DOHH2 (cell line): ENCODE data around the gene TARP.

Experiments used
- H3F3A ChIP-seq: fragments of 200-600 bp; sonication (generic), shearing (Covaris generic); 2 replicates; pipeline ENCODE4 v1.6.0; 2016; ENCODE audit warnings: antibody characterized with exemption, mild to moderate bottlenecking; ENCODE audit not compliant: control insufficient read depth, insufficient read depth
- H3K27ac ChIP-seq: fragments of 200-600 bp; sonication (generic); 2 replicates; pipeline ENCODE4 v1.5.1; 2014; ENCODE audit warnings: low read depth, mild to moderate bottlenecking, low read length, moderate library complexity
- H3K27me3 ChIP-seq: fragments of 200-600 bp; sonication (generic); 2 replicates; pipeline ENCODE4 v1.6.1; 2014; ENCODE audit warnings: mild to moderate bottlenecking, low read length, mixed read lengths; ENCODE audit not compliant: control insufficient read depth
- H3K36me3 ChIP-seq: fragments of 200-600 bp; sonication (generic); 2 replicates; pipeline ENCODE4 v1.6.1; 2014; ENCODE audit warnings: mild to moderate bottlenecking, low read length, moderate library complexity, mixed read lengths; ENCODE audit not compliant: control insufficient read depth
- H3K4me1 ChIP-seq: fragments of 200-600 bp; sonication (generic); 2 replicates; pipeline ENCODE4 v1.6.1; 2014; ENCODE audit warnings: mild to moderate bottlenecking, low read length, mixed read lengths; ENCODE audit not compliant: control insufficient read depth
- H3K4me2 ChIP-seq: fragments of 200-600 bp; sonication (generic); 2 replicates; pipeline ENCODE4 v1.6.0; 2014; ENCODE audit warnings: mild to moderate bottlenecking, low read length, moderate library complexity
- H3K4me3 ChIP-seq: fragments of 200-600 bp; sonication (generic); 2 replicates; pipeline ENCODE4 v1.5.1; 2014; ENCODE audit warnings: mild to moderate bottlenecking, low read length, mixed read lengths
- H3K79me2 ChIP-seq: fragments of 200-600 bp; sonication (generic); 2 replicates; pipeline ENCODE4 v1.6.1; 2014; ENCODE audit warnings: mild to moderate bottlenecking, low read length, mixed read lengths; ENCODE audit not compliant: control insufficient read depth
- H3K9me2 ChIP-seq: fragments of 200-600 bp; sonication (generic); replicated peaks from 2 replicates; pipeline ENCODE4 v1.6.1; 2014; ENCODE audit warnings: mild to moderate bottlenecking, low read length, mixed read lengths; ENCODE audit not compliant: control insufficient read depth
- H3K9me3 ChIP-seq: fragments of 200-600 bp; sonication (generic); 2 replicates; pipeline ENCODE4 v1.6.1; 2014; ENCODE audit warnings: antibody characterized with exemption, low read length, mixed read lengths; ENCODE audit not compliant: control insufficient read depth, insufficient read depth
- H4K20me1 ChIP-seq: fragments of 200-600 bp; sonication (generic); 2 replicates; pipeline ENCODE4 v1.6.0; 2014; ENCODE audit warnings: low read depth, mild to moderate bottlenecking, antibody characterized with exemption, low read length, moderate library complexity; ENCODE audit not compliant: control insufficient read depth, insufficient read depth
- CTCF ChIP-seq: fragments of 200-600 bp; sonication (generic); IDR thresholded peaks from one replicate; pipeline ENCODE4 v1.5.1; 2014; ENCODE audit warnings: antibody characterized with exemption, mild to moderate bottlenecking, low read depth, low read length; ENCODE audit not compliant: poor library complexity, severe bottlenecking
- EZH2phosphoT487 ChIP-seq: fragments of 200-600 bp; sonication (generic); IDR thresholded peaks from 2 replicates; pipeline ENCODE4 v1.6.1; 2017; ENCODE audit warnings: borderline replicate concordance, mild to moderate bottlenecking, antibody characterized with exemption, low read length, moderate library complexity, mixed read lengths

The TARP gene

GRCh38 chr7:38312821-38313220, 39.4 kb upstream of the TARP start:
- Histone ChIP-seq H3K9me2 (no peaks in the 10 kb centered on the region), H3K27me3 (peaks cover 17% of the 10 kb centered on the region), H3K4me2 (no peak overlapping the region), H4K20me1 (no peaks in the 10 kb centered on the region), H3K36me3 (no peaks in the 10 kb centered on the region), H3K4me1 (no peaks in the 10 kb centered on the region), H3K79me2 (no peaks in the 10 kb centered on the region), H3K27ac (no peak overlapping the region), H3K9me3 (no peaks in the 10 kb centered on the region), H3K4me3 (no peak overlapping the region), H3F3A (no peaks in the 10 kb centered on the region)
- no peak for TF ChIP-seq CTCF

- TF ChIP-seq EZH2phosphoT487 (no peak), CTCF (no peak)
- H3K27me3 ChIP-seq, result peaks cover 17% of the 10 kb centered on the region
- no peaks in the 10 kb centered on the region for H3F3A ChIP-seq
- no peaks in the 10 kb centered on the region for H3K9me2 ChIP-seq
- 0 out of 2 replicates have a peak, but pooled peaks cover 2% of the 10 kb centered on the region for H3K9me3 ChIP-seq
- no peak overlapping the region for H3K4me3 ChIP-seq
- no peak overlapping the region for H3K27ac ChIP-seq
- H3K4me2 ChIP-seq, result no peak overlapping the region
- H3K79me2 ChIP-seq, result no peaks in the 10 kb centered on the region
- no peaks in the 10 kb centered on the region for H3K4me1 ChIP-seq
- no peaks in the 10 kb centered on the region for H3K36me3 ChIP-seq
- no peaks in the 10 kb centered on the region for H4K20me1 ChIP-seq
These were observed 38.0 kb upstream of the TARP start for GRCh38 chr7:38311329-38311937.

- Histone ChIP-seq H3K27me3 (peaks cover 17% of the 10 kb centered on the region), H3K4me3 (no peak overlapping the region), H3K36me3 (no peaks in the 10 kb centered on the region), H3K9me3 (0 out of 2 replicates have a peak, but pooled peaks cover 2% of the 10 kb centered on the region), H3K4me2 (no peak overlapping the region), H3K9me2 (no peaks in the 10 kb centered on the region), H3K79me2 (no peaks in the 10 kb centered on the region), H4K20me1 (no peaks in the 10 kb centered on the region), H3K4me1 (no peaks in the 10 kb centered on the region), H3F3A (no peaks in the 10 kb centered on the region), H3K27ac (no peak overlapping the region)
- TF ChIP-seq CTCF, result no peak
- TF ChIP-seq EZH2phosphoT487, result no peak
These were observed 37.2 kb upstream of the TARP start for GRCh38 chr7:38310591-38311101.
